HG02840 (cell line): Measurements from ENCODE around the gene HUNK.
"Not testable (repeated sequence)": the region's sequence is repeated elsewhere in the genome, so short reads cannot be mapped to it uniquely, and the experiment has no call there.

Source experiments
- ATAC-seq: cut with Tn5 transposase; IDR thresholded peaks from one replicate; pipeline ENCODE4 v1.9.1; 2021; ENCODE audit warnings: mild to moderate bottlenecking, moderate library complexity, moderate number of reproducible peaks; ENCODE audit not compliant: unreplicated experiment, low FRiP score

HUNK gene

GRCh38 chr21:31869750-31870149, 3.1 kb upstream of the HUNK start:
- ATAC-seq, result no peak

GRCh38 chr21:31870472-31871193, 2.2 kb upstream of the HUNK start:
- no peak for ATAC-seq

GRCh38 chr21:31871371-31871770, 1.4 kb upstream of the HUNK start:
- not testable (repeated sequence) for ATAC-seq

- no peak for ATAC-seq
Observed at GRCh38 chr21:31872072-31872451, 758 bp upstream of the HUNK start.

- no peak for ATAC-seq
Observed at GRCh38 chr21:31873275-31873695, 465 bp downstream of the HUNK start.

- ATAC-seq, result no peak
Observed at GRCh38 chr21:31873696-31874599, 1.1 kb downstream of the HUNK start.

GRCh38 chr21:31874812-31875212, 2.0 kb downstream of the HUNK start:
- ATAC-seq, result no peak

GRCh38 chr21:31875496-31876015, 2.7 kb downstream of the HUNK start:
- no peak for ATAC-seq

GRCh38 chr21:31877463-31877957, 4.7 kb downstream of the HUNK start:
- no peak for ATAC-seq

GRCh38 chr21:31878831-31879230, 6.0 kb downstream of the HUNK start:
- ATAC-seq, result no peak

GRCh38 chr21:31879241-31879650, 6.4 kb downstream of the HUNK start:
- ATAC-seq, result no peak

- ATAC-seq, result no peak
Observed at GRCh38 chr21:31879911-31880310, 7.1 kb downstream of the HUNK start.

- ATAC-seq, result no peak
Observed at GRCh38 chr21:31880816-31881215, 8.0 kb downstream of the HUNK start.

GRCh38 chr21:31882711-31883110, 9.9 kb downstream of the HUNK start:
- ATAC-seq, result no peak

GRCh38 chr21:31885146-31885545, 12.3 kb downstream of the HUNK start:
- ATAC-seq, result no peak

- ATAC-seq, result no peak
Observed at GRCh38 chr21:31886915-31887314, 14.1 kb downstream of the HUNK start.

- no peak for ATAC-seq
Observed at GRCh38 chr21:31887391-31887841, 14.6 kb downstream of the HUNK start.

GRCh38 chr21:31888936-31889371, 16.1 kb downstream of the HUNK start:
- ATAC-seq, result no peak

GRCh38 chr21:31889460-31889859, 16.6 kb downstream of the HUNK start:
- no peak for ATAC-seq

GRCh38 chr21:31892686-31893085, 19.9 kb downstream of the HUNK start:
- no peak for ATAC-seq

GRCh38 chr21:31893851-31894415, 21.1 kb downstream of the HUNK start:
- no peak for ATAC-seq
